HepG2 (cell line): ENCODE results near the gene TNP2. TPM values are rescaled to one million over a fixed set of nuclear protein-coding genes. Genes with fewer than 3 reads are reported as not detected.
A peak's percentile ranks its signal among the peaks of the same experiment; 100 is the strongest.

Source experiments
- ETS1 ChIP-seq: sonication (generic); formaldehyde crosslinking; IDR thresholded peaks from 2 replicates; pipeline ENCODE4 v1.4.0; 2020; ENCODE audit warnings: missing genetic modification reagents
- FOSL2 ChIP-seq: sonication (generic); formaldehyde crosslinking; IDR thresholded peaks from 2 replicates; pipeline ENCODE4 v1.4.0; 2020; ENCODE audit warnings: missing genetic modification reagents
- IKZF5 ChIP-seq: IDR thresholded peaks from 2 replicates; pipeline ENCODE4 v1.6.1; 2018; ENCODE audit warnings: missing genetic modification reagents, mild to moderate bottlenecking, missing compliant biosample characterization
- TARDBP ChIP-seq: sonication (generic); formaldehyde crosslinking; IDR thresholded peaks from 2 replicates; pipeline ENCODE4 v1.8.0; 2022; ENCODE audit warnings: mild to moderate bottlenecking, missing genetic modification reagents
- THRA ChIP-seq: sonication (generic); formaldehyde crosslinking; IDR thresholded peaks from 2 replicates; pipeline ENCODE4 v1.4.0; 2020; ENCODE audit warnings: missing genetic modification reagents, borderline replicate concordance
- WIZ ChIP-seq: sonication (generic); formaldehyde crosslinking; IDR thresholded peaks from 2 replicates; pipeline ENCODE4 v1.5.1; 2020; ENCODE audit warnings: mild to moderate bottlenecking, missing genetic modification reagents
- ZMYM3 ChIP-seq: sonication (generic); formaldehyde crosslinking; IDR thresholded peaks from 2 replicates; pipeline ENCODE4 v1.5.1; 2020; ENCODE audit warnings: mild to moderate bottlenecking, missing genetic modification reagents
- ZNF292 ChIP-seq: sonication (generic); formaldehyde crosslinking; IDR thresholded peaks from 2 replicates; pipeline ENCODE4 v1.8.1; 2022; ENCODE audit warnings: mild to moderate bottlenecking, low read depth, missing genetic modification reagents, borderline replicate concordance
- ZNF318 ChIP-seq: sonication (generic); formaldehyde crosslinking; IDR thresholded peaks from 2 replicates; pipeline ENCODE4 v1.4.0; 2020; ENCODE audit warnings: mild to moderate bottlenecking, missing genetic modification reagents
- ZNF34 ChIP-seq: sonication (generic); formaldehyde crosslinking; IDR thresholded peaks from 2 replicates; pipeline ENCODE4 v1.4.0; 2020; ENCODE audit warnings: mild to moderate bottlenecking, missing genetic modification reagents, borderline replicate concordance
- ZNF343 ChIP-seq: sonication (generic); formaldehyde crosslinking; IDR thresholded peaks from 2 replicates; pipeline ENCODE4 v1.4.0; 2020; ENCODE audit warnings: mild to moderate bottlenecking, missing genetic modification reagents
- ZNF484 ChIP-seq: sonication (generic); formaldehyde crosslinking; IDR thresholded peaks from 2 replicates; pipeline ENCODE4 v1.5.1; 2020; ENCODE audit warnings: mild to moderate bottlenecking, low read depth, missing genetic modification reagents, borderline replicate concordance
- ZNF512 ChIP-seq: sonication (generic); formaldehyde crosslinking; IDR thresholded peaks from 2 replicates; pipeline ENCODE4 v1.4.0; 2020; ENCODE audit warnings: mild to moderate bottlenecking, missing genetic modification reagents
- polyA plus RNA-seq, 8 experiments: library from polyadenylated mRNA; depleted of rRNA in 3 of 8; stranded (reverse) in 7 of 8; unstranded in 1 of 8; fragments of >200 nt; fragmentation: Illumina TruSeq in 4 of 8; extraction: Trizol in 4 of 8; gene quantifications; 2 replicates each; pipeline versions ENCODE4 v1.2.1 to v1.2.3, GENCODE V29; 2011 to 2016; ENCODE audit warnings: low read depth in 4 of 8, missing spikeins in 1 of 8, mixed read lengths in 1 of 8; ENCODE audit not compliant: insufficient read depth in 1 of 8
- total RNA-seq, 5 experiments: library from RNA; depleted of rRNA; stranded (reverse); fragments of >200 nt; fragmentation: Illumina TruSeq; extraction: Trizol; gene quantifications; 2 replicates each; pipeline ENCODE4 v1.2.3, GENCODE V29; 2016; ENCODE audit warnings: low read depth in 1 of 5

TNP2 gene
- total and polyA plus RNA-seq, 2 of the 13 experiments (the other 11 are each of a cell fraction or from before 2014, with no cell fraction given), result not detected

GRCh38 chr16:11297492-11298142, 28.5 kb upstream of the TNP2 start (continued):
- TF ChIP-seq ZNF318 (CRISPR knock-in tag) (no peak; the same call in 1 of the 2 replicates), THRA (peak; percentile 60), ETS1 (peak; percentile 74; the same call in 1 of the 2 replicates), ZNF292 (CRISPR knock-in tag) (peak; percentile 97), ZNF34 (CRISPR knock-in tag) (peak; percentile 83; the same call in 1 of the 2 replicates), ZNF512 (CRISPR knock-in tag) (no peak), IKZF5 (CRISPR knock-in tag) (0 out of 2 replicates have a peak, but pooled peaks have one; percentile 18), ZMYM3 (CRISPR knock-in tag) (peak; percentile 92), FOSL2 (peak; percentile 30; the same call in 1 of the 2 replicates), TARDBP (CRISPR knock-in tag) (peak; percentile 31; the same call in 1 of the 2 replicates), ZNF484 (CRISPR knock-in tag) (no peak), WIZ (peak; percentile 57; the same call in 1 of the 2 replicates), ZNF343 (CRISPR knock-in tag) (peak; percentile 58; the same call in 1 of the 2 replicates)
